HG02870 (cell line): ENCODE data around the gene RAX.

ENCODE experiments used
- ATAC-seq: cut with Tn5 transposase; IDR thresholded peaks from one replicate; pipeline ENCODE4 v1.9.1; 2021; ENCODE audit warnings: mild to moderate bottlenecking, moderate library complexity; ENCODE audit not compliant: unreplicated experiment

Gene RAX

GRCh38 chr18:59272891-59273758, at the start of gene RAX:
Gene RAX (minus strand): TSS chr18:59273454. CDS start chr18:59273206, 248 bp downstream.
- ATAC-seq: no peak

DNA sequence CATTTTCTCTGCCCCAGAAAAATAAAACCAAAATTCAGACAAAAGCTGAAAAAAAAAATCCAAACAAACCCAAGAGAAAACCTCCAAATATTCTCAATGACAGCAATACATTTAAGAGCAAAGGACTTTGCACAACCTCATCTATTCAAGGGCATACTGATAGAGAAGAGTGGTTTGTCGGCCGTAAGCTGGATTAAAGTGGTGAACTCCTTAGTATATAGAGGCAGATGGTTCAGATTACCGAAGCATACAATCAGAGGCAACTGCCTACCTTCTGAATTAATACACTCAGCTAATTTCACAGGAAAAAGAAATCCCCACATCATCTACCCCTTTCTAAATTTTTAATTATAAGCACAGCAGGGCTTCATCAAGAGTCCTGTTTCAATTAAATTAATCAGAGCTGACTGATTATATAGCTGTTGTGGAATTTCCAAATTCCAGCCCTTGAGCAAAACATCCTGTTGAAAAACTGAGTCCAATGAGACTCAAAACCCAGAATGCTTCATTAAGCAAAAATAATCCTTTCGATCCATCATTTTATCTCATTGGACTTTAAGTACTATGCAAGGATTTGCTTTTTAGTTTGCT, 45.3 kb upstream of the RAX start, which contains the start of gene CPLX4:
TSS of gene CPLX4 (minus strand) at position 190 of the 591 bp plus-strand sequence. CDS start at position 3, 187 bp downstream.
- no peak for ATAC-seq

GRCh38 chr18:59311631-59312030, 38.4 kb upstream of the RAX start:
- no peak for ATAC-seq

- no peak for ATAC-seq
Observed at GRCh38 chr18:59308938-59309260, 35.6 kb upstream of the RAX start.

GRCh38 chr18:59308248-59308937, 35.1 kb upstream of the RAX start:
- peak; percentile 87 for ATAC-seq

GRCh38 chr18:59306640-59307039, 33.4 kb upstream of the RAX start:
- ATAC-seq: no peak

GRCh38 chr18:59305295-59305694, 32.0 kb upstream of the RAX start:
- no peak for ATAC-seq

- ATAC-seq: no peak
Observed at GRCh38 chr18:59303656-59304195, 30.5 kb upstream of the RAX start.

- no peak for ATAC-seq
Observed at GRCh38 chr18:59303006-59303405, 29.8 kb upstream of the RAX start.

GRCh38 chr18:59301929-59302328, 28.7 kb upstream of the RAX start:
- ATAC-seq: no peak

- ATAC-seq: no peak
Observed at GRCh38 chr18:59300676-59301285, 27.5 kb upstream of the RAX start.

GRCh38 chr18:59298871-59299270, 25.6 kb upstream of the RAX start:
- no peak for ATAC-seq

GRCh38 chr18:59293317-59293716, 20.1 kb upstream of the RAX start:
- no peak for ATAC-seq

DNA sequence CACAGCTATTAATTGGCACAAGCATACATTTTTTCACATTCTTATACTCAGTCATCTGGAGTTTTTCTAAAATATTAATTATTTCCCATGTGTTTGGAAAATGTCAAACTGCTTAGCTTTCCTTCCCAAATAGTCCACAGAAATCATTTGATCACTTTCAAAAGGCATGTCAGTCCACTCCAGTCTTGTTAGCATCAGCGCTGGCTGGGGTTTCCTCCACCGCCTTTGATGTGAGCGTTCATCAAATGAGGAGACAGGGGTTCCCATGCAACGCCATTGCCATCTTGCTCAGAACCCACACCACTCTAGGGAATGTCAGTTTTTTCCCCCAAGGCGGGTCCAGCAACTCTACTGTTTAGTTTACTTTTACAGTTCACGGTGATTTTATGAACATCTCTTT, 13.1 kb upstream of the RAX start:
- no peak for ATAC-seq

GRCh38 chr18:59282341-59282740, 9.1 kb upstream of the RAX start:
- ATAC-seq: no peak

DNA sequence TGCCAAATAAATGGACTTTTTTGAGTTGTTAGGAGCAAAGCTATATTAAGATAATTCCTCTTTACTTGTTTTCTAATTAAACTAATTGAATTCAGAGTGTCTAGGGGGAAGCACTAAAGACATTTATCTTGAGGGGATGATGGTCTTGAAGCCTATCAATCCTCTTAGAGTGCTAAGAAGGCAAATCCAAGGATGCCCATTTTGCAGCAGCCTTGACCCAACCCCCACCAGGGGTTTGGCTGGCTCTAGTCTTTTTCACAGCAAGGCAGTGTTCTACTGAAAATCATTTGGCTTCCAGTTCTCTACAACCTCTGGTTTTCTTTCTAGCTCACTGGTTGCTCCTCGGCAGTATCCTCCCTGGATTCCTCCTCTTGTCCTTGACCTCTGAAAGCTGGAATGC, 6.5 kb upstream of the RAX start:
- no peak for ATAC-seq

GRCh38 chr18:59279193-59279592, 5.9 kb upstream of the RAX start:
- peak; percentile 48 for ATAC-seq

DNA sequence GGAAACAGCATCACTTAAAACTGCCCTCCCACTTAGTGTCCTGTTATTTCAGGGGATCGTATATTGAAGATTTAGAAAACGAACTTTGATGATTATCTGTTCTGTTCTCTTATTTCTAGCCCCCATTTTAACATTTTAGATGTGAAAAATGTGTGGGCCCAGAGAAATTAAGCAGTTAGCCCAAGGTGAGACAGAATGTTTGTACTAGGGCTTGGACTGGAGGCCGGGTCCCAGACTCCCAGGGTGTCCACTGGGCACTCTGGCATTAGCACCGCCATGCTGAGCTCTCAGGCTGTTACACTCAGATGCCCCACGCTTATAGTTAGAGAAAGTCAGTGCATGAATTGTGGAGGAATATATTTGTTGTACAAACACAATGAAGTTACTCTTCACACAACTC, 5.5 kb upstream of the RAX start:
- ATAC-seq: no peak

DNA sequence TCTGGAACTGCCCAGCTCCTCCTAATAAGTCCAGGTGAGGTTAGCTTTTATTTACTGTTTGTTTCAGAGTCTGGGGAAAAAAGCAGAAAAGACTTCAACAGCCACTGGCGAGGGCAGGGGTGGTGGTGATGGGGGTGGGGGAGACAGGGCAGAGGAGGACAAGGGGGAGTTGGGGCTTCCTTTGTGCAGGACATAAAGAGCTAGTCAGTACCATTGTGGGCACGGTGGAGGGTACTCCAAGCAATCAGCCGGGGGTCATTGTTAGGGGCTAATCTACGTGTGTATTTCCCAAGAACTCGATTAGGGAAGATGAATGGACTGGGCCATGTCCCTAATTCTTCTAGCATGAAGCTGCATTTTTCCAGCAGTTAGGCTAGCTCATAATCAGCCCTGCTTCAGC, 2.8 kb upstream of the RAX start:
- ATAC-seq: no peak

- no peak for ATAC-seq
Observed at GRCh38 chr18:59275406-59275949, 2.2 kb upstream of the RAX start.

GRCh38 chr18:59274533-59274928, 1.3 kb upstream of the RAX start:
- no peak for ATAC-seq
